GM23338 (cell line): ENCODE results near the gene CLCN1. TPM values are rescaled to one million over a fixed set of nuclear protein-coding genes. Genes with fewer than 3 reads are reported as not detected.

Source experiments
- ATAC-seq: fragments of 200-7000 bp; cut with Tn5 transposase; 3 replicates; pipeline ENCODE4 v1.9.1; 2020
- DNase-seq: peaks from one replicate; pipeline ENCODE4 v3.0.0-alpha.2; 2015; ENCODE audit warnings: low spot score
- H2AFZ ChIP-seq: fragments of 200-600 bp; sonication (generic); 2 replicates; pipeline ENCODE4 v1.8.0; 2016; ENCODE audit warnings: antibody characterized with exemption, mild to moderate bottlenecking, moderate library complexity
- H3F3A ChIP-seq: fragments of 200-600 bp; sonication (generic); replicated peaks from 2 replicates; pipeline ENCODE4 v1.8.0; 2017; ENCODE audit warnings: antibody characterized with exemption, mixed run types, low read depth
- H3K27ac ChIP-seq: fragments of 200-600 bp; sonication (generic); 2 replicates; pipeline ENCODE4 v1.6.1; 2016; ENCODE audit warnings: low read depth
- H3K27me3 ChIP-seq: fragments of 200-600 bp; sonication (generic); 2 replicates; pipeline ENCODE4 v1.8.0; 2016; ENCODE audit warnings: mild to moderate bottlenecking, mixed run types, moderate library complexity; ENCODE audit not compliant: insufficient read depth
- H3K36me3 ChIP-seq: fragments of 200-600 bp; sonication (generic); 2 replicates; pipeline ENCODE4 v1.8.0; 2016; ENCODE audit warnings: mild to moderate bottlenecking; ENCODE audit not compliant: insufficient read depth
- H3K4me1 ChIP-seq: fragments of 200-600 bp; sonication (generic); 2 replicates; pipeline ENCODE4 v1.8.0; 2016; ENCODE audit warnings: mild to moderate bottlenecking, moderate library complexity; ENCODE audit not compliant: insufficient read depth
- H3K4me2 ChIP-seq: fragments of 200-600 bp; sonication (generic); 2 replicates; pipeline ENCODE4 v1.7.1; 2017; ENCODE audit warnings: mixed run types
- H3K4me3 ChIP-seq: fragments of 200-600 bp; sonication (generic); 2 replicates; pipeline ENCODE4 v1.6.1; 2016; ENCODE audit warnings: mixed run types
- H3K79me2 ChIP-seq: fragments of 200-600 bp; sonication (generic); replicated peaks from 2 replicates; pipeline ENCODE4 v1.8.0; 2017; ENCODE audit warnings: mild to moderate bottlenecking; ENCODE audit not compliant: insufficient read depth
- H3K9me2 ChIP-seq: fragments of 200-600 bp; sonication (generic); 2 replicates; pipeline ENCODE4 v1.8.0; 2017; ENCODE audit not compliant: insufficient read depth
- H4K20me1 ChIP-seq: fragments of 200-600 bp; sonication (generic); replicated peaks from 2 replicates; pipeline ENCODE4 v1.8.0; 2017; ENCODE audit warnings: mild to moderate bottlenecking; ENCODE audit not compliant: insufficient read depth
- H3K27ac Mint-ChIP-seq: 2 replicates; pipeline ENCODE4 v1.8.0; 2020; ENCODE audit warnings: inconsistent platforms, mild to moderate bottlenecking, moderate library complexity, mixed read lengths
- H3K27me3 Mint-ChIP-seq: 3 replicates; pipeline ENCODE4 v1.8.0; 2022; ENCODE audit warnings: low read depth, mild to moderate bottlenecking, moderate library complexity, mixed read lengths, inconsistent platforms; ENCODE audit not compliant: insufficient read depth, poor library complexity
- H3K36me3 Mint-ChIP-seq: 3 replicates; pipeline ENCODE4 v1.8.0; 2021; ENCODE audit warnings: low read depth, mild to moderate bottlenecking, inconsistent platforms, moderate library complexity, mixed read lengths
- H3K4me1 Mint-ChIP-seq: 3 replicates; pipeline ENCODE4 v1.8.0; 2020; ENCODE audit warnings: mild to moderate bottlenecking, inconsistent platforms, mixed read lengths
- H3K4me3 Mint-ChIP-seq: 3 replicates; pipeline ENCODE4 v1.8.0; 2021; ENCODE audit warnings: moderate library complexity, mild to moderate bottlenecking, inconsistent platforms, mixed read lengths
- H3K9me3 Mint-ChIP-seq: 3 replicates; pipeline ENCODE4 v1.8.0; 2020; ENCODE audit warnings: moderate library complexity, mild to moderate bottlenecking, inconsistent platforms, mixed read lengths
- CREB1 ChIP-seq: fragments of 250-450 bp; sonication (Bioruptor Pico); IDR thresholded peaks from 2 replicates; pipeline ENCODE4 v1.5.0; 2020; ENCODE audit warnings: low read depth, mild to moderate bottlenecking, moderate library complexity
- EZH2 ChIP-seq: fragments of 200-600 bp; sonication (generic); IDR thresholded peaks from one replicate; pipeline ENCODE4 v1.8.0; 2017; ENCODE audit warnings: antibody characterized with exemption, mild to moderate bottlenecking, low read depth; ENCODE audit not compliant: unreplicated experiment
- EZH2phosphoT487 ChIP-seq: fragments of 200-600 bp; sonication (generic); IDR thresholded peaks from one replicate; pipeline ENCODE4 v1.8.1; 2018; ENCODE audit warnings: antibody characterized with exemption; ENCODE audit not compliant: unreplicated experiment
- JUNB ChIP-seq: IDR thresholded peaks from one replicate; pipeline ENCODE4 v1.6.1; 2016; ENCODE audit warnings: antibody characterized with exemption; ENCODE audit not compliant: unreplicated experiment
- NANOG ChIP-seq: IDR thresholded peaks from 2 replicates; pipeline ENCODE4 v1.6.1; 2016; ENCODE audit warnings: antibody characterized with exemption, borderline replicate concordance
- POLR2AphosphoS5 ChIP-seq: IDR thresholded peaks from 2 replicates; pipeline ENCODE4 v1.6.1; 2016; ENCODE audit warnings: antibody characterized with exemption, low read depth
- STAT1 ChIP-seq: IDR thresholded peaks from one replicate; pipeline ENCODE4 v1.6.1; 2016; ENCODE audit warnings: antibody characterized with exemption; ENCODE audit not compliant: unreplicated experiment
- ZNF114 ChIP-seq: fragments of 250-450 bp; sonication (Bioruptor Pico); IDR thresholded peaks from 2 replicates; pipeline ENCODE4 v1.5.0; 2020; ENCODE audit warnings: mild to moderate bottlenecking, moderate library complexity
- ZNF331 ChIP-seq: fragments of 250-450 bp; sonication (Bioruptor Pico); IDR thresholded peaks from 2 replicates; pipeline ENCODE4 v1.5.0; 2020; ENCODE audit warnings: low read depth, mild to moderate bottlenecking, moderate library complexity
- polyA plus RNA-seq: library from polyadenylated mRNA; unstranded; fragments of >200 nt; fragmentation: Nextera tagmentation; extraction: Ambion mirVana; gene quantifications from 2 replicates; pipeline ENCODE4 v1.2.1, GENCODE V29; 2016
- total RNA-seq: library from RNA; depleted of rRNA; stranded (reverse); fragments of >200 nt; shearing (Covaris generic); gene quantifications from 2 replicates; pipeline ENCODE4 v1.2.3, GENCODE V29; 2014
- TF ChIP-seq, protein P1 (sequence below): IDR thresholded peaks from one replicate; pipeline ENCODE4 v1.6.1; 2018; ENCODE audit warnings: antibody characterized with exemption; ENCODE audit not compliant: unreplicated experiment
- TF ChIP-seq, protein P2 (sequence below): fragments of 250-450 bp; sonication (Bioruptor Pico); IDR thresholded peaks from 2 replicates; pipeline ENCODE4 v1.5.0; 2020; ENCODE audit warnings: mild to moderate bottlenecking, moderate library complexity
- TF ChIP-seq, protein P3 (sequence below): IDR thresholded peaks from 2 replicates; pipeline ENCODE4 v1.6.1; 2016; ENCODE audit warnings: antibody characterized with exemption
- TF ChIP-seq, protein P4 (sequence below), 2 experiments: fragments of 200-600 bp in 1 of 2; sonication (generic) in 1 of 2; conservative IDR thresholded peaks; 2 replicates each; pipeline versions ENCODE4 v1.5.1 to v1.6.1; 2016 to 2017; ENCODE audit warnings: antibody characterized with exemption in 2 of 2, low read depth in 2 of 2, mild to moderate bottlenecking in 2 of 2, moderate library complexity in 1 of 2

Gene CLCN1
- total and polyA plus RNA-seq, 2 experiments from 2014 or later = 0.38 to 0.48 TPM

DNA sequence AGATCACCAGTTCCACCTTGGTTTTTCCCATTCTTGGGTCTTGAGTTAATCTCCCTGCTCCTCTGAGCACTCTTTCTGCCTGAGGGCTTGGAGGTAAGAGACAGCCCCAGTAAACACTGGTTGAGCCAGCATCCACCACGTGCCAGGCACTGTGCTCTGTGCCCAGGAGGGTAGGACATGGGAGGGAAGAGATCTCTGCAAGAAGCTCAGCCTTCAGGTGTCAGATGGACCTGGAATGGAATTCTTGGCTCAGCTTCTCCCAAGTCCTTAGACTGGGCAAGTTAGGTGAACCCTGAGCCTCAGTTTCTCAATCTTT is 67.7 kb downstream of the CLCN1 start:
- peaks cover 30% of the 10 kb centered on the region for H3K4me1 Mint-ChIP-seq
- ATAC-seq (no peak), DNase-seq (no peak)
- H3K27me3 Mint-ChIP-seq = peaks cover 12% of the 10 kb centered on the region
- no peaks in the 10 kb centered on the region for H3K27me3 ChIP-seq
- H3K27ac Mint-ChIP-seq = no peak overlapping the region
- H3K27ac ChIP-seq = peak overlapping the region; percentile 59; the same call in 1 of the 2 replicates
- H2AFZ ChIP-seq = no peak overlapping the region
- H3K9me2 ChIP-seq = no peaks in the 10 kb centered on the region
- peaks cover 7% of the 10 kb centered on the region; the same call in 1 of the 2 replicates for H3K36me3 ChIP-seq
- peaks cover 60% of the 10 kb centered on the region for H3K79me2 ChIP-seq
- H4K20me1 ChIP-seq = peaks cover 31% of the 10 kb centered on the region
- H3K4me1 ChIP-seq = peaks cover 28% of the 10 kb centered on the region
- TF ChIP-seq, protein P1, sequence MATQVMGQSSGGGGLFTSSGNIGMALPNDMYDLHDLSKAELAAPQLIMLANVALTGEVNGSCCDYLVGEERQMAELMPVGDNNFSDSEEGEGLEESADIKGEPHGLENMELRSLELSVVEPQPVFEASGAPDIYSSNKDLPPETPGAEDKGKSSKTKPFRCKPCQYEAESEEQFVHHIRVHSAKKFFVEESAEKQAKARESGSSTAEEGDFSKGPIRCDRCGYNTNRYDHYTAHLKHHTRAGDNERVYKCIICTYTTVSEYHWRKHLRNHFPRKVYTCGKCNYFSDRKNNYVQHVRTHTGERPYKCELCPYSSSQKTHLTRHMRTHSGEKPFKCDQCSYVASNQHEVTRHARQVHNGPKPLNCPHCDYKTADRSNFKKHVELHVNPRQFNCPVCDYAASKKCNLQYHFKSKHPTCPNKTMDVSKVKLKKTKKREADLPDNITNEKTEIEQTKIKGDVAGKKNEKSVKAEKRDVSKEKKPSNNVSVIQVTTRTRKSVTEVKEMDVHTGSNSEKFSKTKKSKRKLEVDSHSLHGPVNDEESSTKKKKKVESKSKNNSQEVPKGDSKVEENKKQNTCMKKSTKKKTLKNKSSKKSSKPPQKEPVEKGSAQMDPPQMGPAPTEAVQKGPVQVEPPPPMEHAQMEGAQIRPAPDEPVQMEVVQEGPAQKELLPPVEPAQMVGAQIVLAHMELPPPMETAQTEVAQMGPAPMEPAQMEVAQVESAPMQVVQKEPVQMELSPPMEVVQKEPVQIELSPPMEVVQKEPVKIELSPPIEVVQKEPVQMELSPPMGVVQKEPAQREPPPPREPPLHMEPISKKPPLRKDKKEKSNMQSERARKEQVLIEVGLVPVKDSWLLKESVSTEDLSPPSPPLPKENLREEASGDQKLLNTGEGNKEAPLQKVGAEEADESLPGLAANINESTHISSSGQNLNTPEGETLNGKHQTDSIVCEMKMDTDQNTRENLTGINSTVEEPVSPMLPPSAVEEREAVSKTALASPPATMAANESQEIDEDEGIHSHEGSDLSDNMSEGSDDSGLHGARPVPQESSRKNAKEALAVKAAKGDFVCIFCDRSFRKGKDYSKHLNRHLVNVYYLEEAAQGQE = no peak
- TF ChIP-seq EZH2 (no peak), ZNF331 (no peak), EZH2phosphoT487 (no peak), POLR2AphosphoS5 (no peak), CREB1 (CRISPR knock-in tag) (no peak), JUNB (no peak), STAT1 (no peak), NANOG (no peak), ZNF114 (CRISPR knock-in tag) (no peak)
- TF ChIP-seq, protein P2, sequence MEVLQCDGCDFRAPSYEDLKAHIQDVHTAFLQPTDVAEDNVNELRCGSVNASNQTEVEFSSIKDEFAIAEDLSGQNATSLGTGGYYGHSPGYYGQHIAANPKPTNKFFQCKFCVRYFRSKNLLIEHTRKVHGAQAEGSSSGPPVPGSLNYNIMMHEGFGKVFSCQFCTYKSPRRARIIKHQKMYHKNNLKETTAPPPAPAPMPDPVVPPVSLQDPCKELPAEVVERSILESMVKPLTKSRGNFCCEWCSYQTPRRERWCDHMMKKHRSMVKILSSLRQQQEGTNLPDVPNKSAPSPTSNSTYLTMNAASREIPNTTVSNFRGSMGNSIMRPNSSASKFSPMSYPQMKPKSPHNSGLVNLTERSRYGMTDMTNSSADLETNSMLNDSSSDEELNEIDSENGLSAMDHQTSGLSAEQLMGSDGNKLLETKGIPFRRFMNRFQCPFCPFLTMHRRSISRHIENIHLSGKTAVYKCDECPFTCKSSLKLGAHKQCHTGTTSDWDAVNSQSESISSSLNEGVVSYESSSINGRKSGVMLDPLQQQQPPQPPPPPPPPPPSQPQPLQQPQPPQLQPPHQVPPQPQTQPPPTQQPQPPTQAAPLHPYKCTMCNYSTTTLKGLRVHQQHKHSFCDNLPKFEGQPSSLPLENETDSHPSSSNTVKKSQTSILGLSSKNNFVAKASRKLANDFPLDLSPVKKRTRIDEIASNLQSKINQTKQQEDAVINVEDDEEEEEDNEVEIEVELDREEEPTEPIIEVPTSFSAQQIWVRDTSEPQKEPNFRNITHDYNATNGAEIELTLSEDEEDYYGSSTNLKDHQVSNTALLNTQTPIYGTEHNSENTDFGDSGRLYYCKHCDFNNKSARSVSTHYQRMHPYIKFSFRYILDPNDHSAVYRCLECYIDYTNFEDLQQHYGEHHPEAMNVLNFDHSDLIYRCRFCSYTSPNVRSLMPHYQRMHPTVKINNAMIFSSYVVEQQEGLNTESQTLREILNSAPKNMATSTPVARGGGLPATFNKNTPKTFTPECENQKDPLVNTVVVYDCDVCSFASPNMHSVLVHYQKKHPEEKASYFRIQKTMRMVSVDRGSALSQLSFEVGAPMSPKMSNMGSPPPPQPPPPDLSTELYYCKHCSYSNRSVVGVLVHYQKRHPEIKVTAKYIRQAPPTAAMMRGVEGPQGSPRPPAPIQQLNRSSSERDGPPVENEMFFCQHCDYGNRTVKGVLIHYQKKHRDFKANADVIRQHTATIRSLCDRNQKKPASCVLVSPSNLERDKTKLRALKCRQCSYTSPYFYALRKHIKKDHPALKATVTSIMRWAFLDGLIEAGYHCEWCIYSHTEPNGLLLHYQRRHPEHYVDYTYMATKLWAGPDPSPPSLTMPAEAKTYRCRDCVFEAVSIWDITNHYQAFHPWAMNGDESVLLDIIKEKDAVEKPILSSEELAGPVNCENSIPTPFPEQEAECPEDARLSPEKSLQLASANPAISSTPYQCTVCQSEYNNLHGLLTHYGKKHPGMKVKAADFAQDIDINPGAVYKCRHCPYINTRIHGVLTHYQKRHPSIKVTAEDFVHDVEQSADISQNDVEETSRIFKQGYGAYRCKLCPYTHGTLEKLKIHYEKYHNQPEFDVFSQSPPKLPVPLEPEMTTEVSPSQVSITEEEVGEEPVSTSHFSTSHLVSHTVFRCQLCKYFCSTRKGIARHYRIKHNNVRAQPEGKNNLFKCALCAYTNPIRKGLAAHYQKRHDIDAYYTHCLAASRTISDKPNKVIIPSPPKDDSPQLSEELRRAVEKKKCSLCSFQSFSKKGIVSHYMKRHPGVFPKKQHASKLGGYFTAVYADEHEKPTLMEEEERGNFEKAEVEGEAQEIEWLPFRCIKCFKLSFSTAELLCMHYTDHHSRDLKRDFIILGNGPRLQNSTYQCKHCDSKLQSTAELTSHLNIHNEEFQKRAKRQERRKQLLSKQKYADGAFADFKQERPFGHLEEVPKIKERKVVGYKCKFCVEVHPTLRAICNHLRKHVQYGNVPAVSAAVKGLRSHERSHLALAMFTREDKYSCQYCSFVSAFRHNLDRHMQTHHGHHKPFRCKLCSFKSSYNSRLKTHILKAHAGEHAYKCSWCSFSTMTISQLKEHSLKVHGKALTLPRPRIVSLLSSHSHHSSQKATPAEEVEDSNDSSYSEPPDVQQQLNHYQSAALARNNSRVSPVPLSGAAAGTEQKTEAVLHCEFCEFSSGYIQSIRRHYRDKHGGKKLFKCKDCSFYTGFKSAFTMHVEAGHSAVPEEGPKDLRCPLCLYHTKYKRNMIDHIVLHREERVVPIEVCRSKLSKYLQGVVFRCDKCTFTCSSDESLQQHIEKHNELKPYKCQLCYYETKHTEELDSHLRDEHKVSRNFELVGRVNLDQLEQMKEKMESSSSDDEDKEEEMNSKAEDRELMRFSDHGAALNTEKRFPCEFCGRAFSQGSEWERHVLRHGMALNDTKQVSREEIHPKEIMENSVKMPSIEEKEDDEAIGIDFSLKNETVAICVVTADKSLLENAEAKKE (CRISPR knock-in tag) = no peak
- TF ChIP-seq, protein P3, sequence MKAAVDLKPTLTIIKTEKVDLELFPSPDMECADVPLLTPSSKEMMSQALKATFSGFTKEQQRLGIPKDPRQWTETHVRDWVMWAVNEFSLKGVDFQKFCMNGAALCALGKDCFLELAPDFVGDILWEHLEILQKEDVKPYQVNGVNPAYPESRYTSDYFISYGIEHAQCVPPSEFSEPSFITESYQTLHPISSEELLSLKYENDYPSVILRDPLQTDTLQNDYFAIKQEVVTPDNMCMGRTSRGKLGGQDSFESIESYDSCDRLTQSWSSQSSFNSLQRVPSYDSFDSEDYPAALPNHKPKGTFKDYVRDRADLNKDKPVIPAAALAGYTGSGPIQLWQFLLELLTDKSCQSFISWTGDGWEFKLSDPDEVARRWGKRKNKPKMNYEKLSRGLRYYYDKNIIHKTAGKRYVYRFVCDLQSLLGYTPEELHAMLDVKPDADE = no peak
- TF ChIP-seq, protein P4, sequence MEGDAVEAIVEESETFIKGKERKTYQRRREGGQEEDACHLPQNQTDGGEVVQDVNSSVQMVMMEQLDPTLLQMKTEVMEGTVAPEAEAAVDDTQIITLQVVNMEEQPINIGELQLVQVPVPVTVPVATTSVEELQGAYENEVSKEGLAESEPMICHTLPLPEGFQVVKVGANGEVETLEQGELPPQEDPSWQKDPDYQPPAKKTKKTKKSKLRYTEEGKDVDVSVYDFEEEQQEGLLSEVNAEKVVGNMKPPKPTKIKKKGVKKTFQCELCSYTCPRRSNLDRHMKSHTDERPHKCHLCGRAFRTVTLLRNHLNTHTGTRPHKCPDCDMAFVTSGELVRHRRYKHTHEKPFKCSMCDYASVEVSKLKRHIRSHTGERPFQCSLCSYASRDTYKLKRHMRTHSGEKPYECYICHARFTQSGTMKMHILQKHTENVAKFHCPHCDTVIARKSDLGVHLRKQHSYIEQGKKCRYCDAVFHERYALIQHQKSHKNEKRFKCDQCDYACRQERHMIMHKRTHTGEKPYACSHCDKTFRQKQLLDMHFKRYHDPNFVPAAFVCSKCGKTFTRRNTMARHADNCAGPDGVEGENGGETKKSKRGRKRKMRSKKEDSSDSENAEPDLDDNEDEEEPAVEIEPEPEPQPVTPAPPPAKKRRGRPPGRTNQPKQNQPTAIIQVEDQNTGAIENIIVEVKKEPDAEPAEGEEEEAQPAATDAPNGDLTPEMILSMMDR (conservative IDR thresholded peaks at IDR 0.05; ENCODE audit: low read depth in 2 of 2) = no peak
- H3K4me3 ChIP-seq = 0 out of 2 replicates have a peak overlapping the region, but pooled peaks have one; percentile 20
- H3K9me3 Mint-ChIP-seq = no peaks in the 10 kb centered on the region
- peaks cover 29% of the 10 kb centered on the region; the same call in 1 of the 2 replicates for H3F3A ChIP-seq
- H3K4me3 Mint-ChIP-seq = peak overlapping the region; percentile 74; the same call in 2 of the 3 replicates
- 0 out of 2 replicates have a peak overlapping the region, but pooled peaks have one; percentile 43 for H3K4me2 ChIP-seq
- H3K36me3 Mint-ChIP-seq = peaks cover 14% of the 10 kb centered on the region
